Panc1 (cell line): Measurements from ENCODE around the gene AGBL1. TPM values are rescaled to one million over a fixed set of nuclear protein-coding genes. Genes with fewer than 3 reads are reported as not detected.

Source experiments
- ATAC-seq: fragments of 200-7000 bp; cut with Tn5 transposase; 2 replicates; pipeline ENCODE4 v1.9.1; 2020; ENCODE audit warnings: mild to moderate bottlenecking, moderate library complexity
- BruUV-seq: library from RNA; stranded (reverse); fragments of 400-500 nt; replicated peaks from 2 replicates; lab custom pipeline; 2021; lab: Mats Ljungman, UMichigan
- CTCF ChIA-PET: fragments of 300-600 bp; sonication (Branson Sonifier 250); formaldehyde crosslinking; loops from one replicate; lab custom pipeline; 2022; ENCODE audit warnings: antibody characterized with exemption; lab: Charles Lee
- POLR2A ChIA-PET: fragments of 300-600 bp; sonication (Branson Sonifier 250); formaldehyde crosslinking; loops from one replicate; lab custom pipeline; 2022; ENCODE audit warnings: antibody characterized with exemption; lab: Charles Lee
- DNase-seq: peaks from one replicate; pipeline ENCODE4 v3.0.0-alpha.2; 2010; ENCODE audit warnings: low read depth, low spot score
- H3K27ac ChIP-seq: 2 replicates; pipeline ENCODE4 v1.5.1; 2011; ENCODE audit warnings: mild to moderate bottlenecking, low read length, inconsistent platforms
- H3K27me3 ChIP-seq: fragments of 200-500 bp; sonication (Bioruptor generic); 2 replicates; pipeline ENCODE4 v1.6.0; 2014; ENCODE audit warnings: low read length, inconsistent platforms; ENCODE audit not compliant: control insufficient read depth, insufficient read depth
- H3K36me3 ChIP-seq: fragments of 200-500 bp; sonication (Bioruptor generic); 2 replicates; pipeline ENCODE4 v1.5.1; 2014; ENCODE audit warnings: inconsistent platforms, mild to moderate bottlenecking, low read length, moderate library complexity; ENCODE audit not compliant: control insufficient read depth, insufficient read depth
- H3K4me1 ChIP-seq: 2 replicates; pipeline ENCODE4 v1.5.1; 2011; ENCODE audit warnings: inconsistent platforms, mild to moderate bottlenecking, low read length, moderate library complexity; ENCODE audit not compliant: control insufficient read depth, insufficient read depth
- H3K4me3 ChIP-seq, 2 experiments: 2 replicates each; pipeline ENCODE4 v1.5.1; 2011 to 2012; ENCODE audit warnings: low read depth in 2 of 2, low read length in 2 of 2, mild to moderate bottlenecking in 2 of 2, inconsistent platforms in 1 of 2, moderate library complexity in 1 of 2
- H3K9me3 ChIP-seq: fragments of 200-500 bp; sonication (Bioruptor generic); 2 replicates; pipeline ENCODE4 v1.5.1; 2014; ENCODE audit warnings: low read depth, mild to moderate bottlenecking, inconsistent platforms, low read length, moderate library complexity; ENCODE audit not compliant: control insufficient read depth, insufficient read depth
- POLR2AphosphoS5 ChIP-seq: IDR thresholded peaks from 2 replicates; pipeline ENCODE4 v1.6.1; 2012; ENCODE audit warnings: mild to moderate bottlenecking, low read depth, low read length, moderate library complexity
- REST ChIP-seq, 2 experiments: IDR thresholded peaks; 2 replicates each; pipeline ENCODE4 v1.6.1; 2011 to 2012; ENCODE audit warnings: low read depth in 2 of 2, control low read depth in 1 of 2, low read length in 1 of 2, mild to moderate bottlenecking in 1 of 2, moderate library complexity in 1 of 2; ENCODE audit not compliant: insufficient read depth in 1 of 2
- SIN3A ChIP-seq: IDR thresholded peaks from 2 replicates; pipeline ENCODE4 v1.6.1; 2012; ENCODE audit warnings: low read depth, mild to moderate bottlenecking, low read length, moderate library complexity, borderline replicate concordance; ENCODE audit not compliant: insufficient read depth
- TCF7L2 ChIP-seq: IDR thresholded peaks from 2 replicates; pipeline ENCODE4 v1.6.1; 2011; ENCODE audit warnings: mild to moderate bottlenecking, low read depth, low read length, inconsistent platforms
- in situ Hi-C: cut with HindIII; loops from 2 replicates; pipeline ENCODE4 v1.10.0; 2016; ENCODE audit warnings: low sequenced_read_pairs, low pct_unique_long_range_greater_than_20kb
- intact Hi-C: fragments of 100-400 bp; cut with micrococcal nuclease; formaldehyde crosslinking; loops from one replicate; pipeline ENCODE4 v1.10.0; 2022; ENCODE audit not compliant: unreplicated experiment
- total RNA-seq: library from RNA; stranded (reverse); gene quantifications from one replicate; pipeline ENCODE4 v1.2.1, GENCODE V29; 2021; ENCODE audit not compliant: unreplicated experiment
- TF ChIP-seq, protein P1 (sequence below): fragments of 450-650 bp; IDR thresholded peaks from 2 replicates; pipeline ENCODE4 v1.5.1; 2017; ENCODE audit warnings: mild to moderate bottlenecking

AGBL1 gene
- total RNA-seq, 1 experiment from 2014 or later = not detected

- no TSS peak for BruUV-seq
- ATAC-seq (no peak), DNase-seq (no peak)
- TF ChIP-seq REST (IDR thresholded peaks at IDR 0.05; ENCODE audit: insufficient read depth in 1 of 2, low read depth in 2 of 2, low read length in 1 of 2) (no peak), POLR2AphosphoS5 (no peak), SIN3A (no peak), TCF7L2 (no peak)
- TF ChIP-seq, protein P1, sequence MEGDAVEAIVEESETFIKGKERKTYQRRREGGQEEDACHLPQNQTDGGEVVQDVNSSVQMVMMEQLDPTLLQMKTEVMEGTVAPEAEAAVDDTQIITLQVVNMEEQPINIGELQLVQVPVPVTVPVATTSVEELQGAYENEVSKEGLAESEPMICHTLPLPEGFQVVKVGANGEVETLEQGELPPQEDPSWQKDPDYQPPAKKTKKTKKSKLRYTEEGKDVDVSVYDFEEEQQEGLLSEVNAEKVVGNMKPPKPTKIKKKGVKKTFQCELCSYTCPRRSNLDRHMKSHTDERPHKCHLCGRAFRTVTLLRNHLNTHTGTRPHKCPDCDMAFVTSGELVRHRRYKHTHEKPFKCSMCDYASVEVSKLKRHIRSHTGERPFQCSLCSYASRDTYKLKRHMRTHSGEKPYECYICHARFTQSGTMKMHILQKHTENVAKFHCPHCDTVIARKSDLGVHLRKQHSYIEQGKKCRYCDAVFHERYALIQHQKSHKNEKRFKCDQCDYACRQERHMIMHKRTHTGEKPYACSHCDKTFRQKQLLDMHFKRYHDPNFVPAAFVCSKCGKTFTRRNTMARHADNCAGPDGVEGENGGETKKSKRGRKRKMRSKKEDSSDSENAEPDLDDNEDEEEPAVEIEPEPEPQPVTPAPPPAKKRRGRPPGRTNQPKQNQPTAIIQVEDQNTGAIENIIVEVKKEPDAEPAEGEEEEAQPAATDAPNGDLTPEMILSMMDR = no peak
- Histone ChIP-seq H3K4me1 (no peaks in the 10 kb centered on the region), H3K36me3 (no peaks in the 10 kb centered on the region), H3K27me3 (no peaks in the 10 kb centered on the region), H3K9me3 (no peaks in the 10 kb centered on the region), H3K4me3 (no peak overlapping the region), H3K27ac (no peak overlapping the region)
- intact Hi-C loops (no loop called here), in situ Hi-C loops (no loop called here)
- ChIA-PET CTCF (no interaction called here), POLR2A (interaction anchor here (0.6 kb wide), 1 partner anchor 53 kb away, joined by 3 read pairs; no protein-coding TSS in a partner anchor)
Measured at GRCh38 chr15:86266896-86267484, 187.3 kb downstream of the AGBL1 start.

GRCh38 chr15:86267892-86268291, 188.2 kb downstream of the AGBL1 start:
- Histone ChIP-seq H3K4me1 (no peaks in the 10 kb centered on the region), H3K36me3 (no peaks in the 10 kb centered on the region), H3K27ac (no peak overlapping the region), H3K27me3 (no peaks in the 10 kb centered on the region), H3K4me3 (no peak overlapping the region), H3K9me3 (no peaks in the 10 kb centered on the region)
- DNase-seq = no peak
- no peak for TF ChIP-seq SIN3A
- no peak for TF ChIP-seq REST (IDR thresholded peaks at IDR 0.05; ENCODE audit: insufficient read depth in 1 of 2, low read depth in 2 of 2, low read length in 1 of 2)
- TF ChIP-seq TCF7L2 = no peak
- intact Hi-C loops (no loop called here), in situ Hi-C loops (no loop called here)
- ATAC-seq = no peak
- CTCF ChIA-PET = no interaction called here
- no TSS peak for BruUV-seq
- POLR2A ChIA-PET = no interaction called here
